Stimulated activated CD4-positive, alpha-beta T cell treated with anti-CD3 and anti-CD28 coated beads, TNF-alpha, amount 100 ng/mL, for 4 hours (primary cell): ENCODE results near the gene AFF1.
"Not testable (repeated sequence)": the region's sequence is repeated elsewhere in the genome, so short reads cannot be mapped to it uniquely, and the experiment has no call there.

Experiments
- DNase-seq, 3 experiments: peaks; one replicate each; pipeline ENCODE4 v3.0.0-alpha.2; 2020; ENCODE audit warnings: low read depth in 3 of 3

Gene AFF1

DNA sequence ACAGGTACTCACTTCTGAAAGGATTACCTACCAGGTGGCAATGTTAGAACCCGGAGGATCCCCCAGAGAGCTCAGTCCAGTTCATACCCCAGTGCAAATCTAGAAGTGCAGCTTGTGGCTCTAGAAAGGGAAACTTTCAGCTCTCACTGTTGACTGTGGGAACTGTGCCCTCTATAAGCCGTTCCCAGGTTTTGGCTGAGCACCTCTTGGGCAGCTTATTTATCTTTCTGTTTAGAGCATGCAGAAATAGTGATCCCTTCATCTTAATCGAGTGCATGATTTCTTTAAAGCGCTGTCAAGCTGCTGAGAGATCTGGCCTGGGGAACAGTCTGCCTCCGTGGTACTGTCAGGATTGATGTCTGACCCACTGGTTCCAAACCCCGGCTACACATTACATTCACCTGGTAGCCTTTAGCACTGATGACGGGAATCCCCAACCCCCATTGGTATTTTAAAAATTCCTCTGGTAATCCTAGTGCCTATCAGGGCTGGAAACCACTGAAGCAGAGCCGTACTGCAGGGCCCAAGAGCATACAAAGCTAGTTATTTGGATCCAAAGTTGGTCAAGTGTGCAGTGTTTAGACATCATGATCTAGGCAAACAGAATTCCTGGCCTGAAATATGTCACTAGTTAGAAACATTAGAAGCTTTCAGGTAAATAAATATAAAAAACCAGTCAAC is 182.4 kb downstream of the AFF1 start:
- DNase-seq = no peak

DNA sequence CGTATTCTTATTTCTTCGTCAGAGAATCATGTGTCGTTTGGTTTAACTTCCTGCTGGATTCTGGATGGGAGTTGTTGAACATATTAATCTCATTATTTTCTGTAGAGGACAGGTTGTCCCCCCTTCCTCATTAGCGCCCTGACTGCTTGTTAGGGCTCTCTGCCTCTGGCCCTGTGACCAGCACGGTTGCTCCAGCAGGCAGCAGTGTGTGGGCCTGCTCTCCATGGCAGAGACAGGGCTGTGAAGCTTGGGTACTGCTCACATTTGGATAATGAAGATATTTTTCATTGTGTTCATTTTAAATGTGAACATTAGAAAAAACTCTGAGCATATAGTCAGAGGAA is 182.9 kb downstream of the AFF1 start:
- DNase-seq = no peak

DNA sequence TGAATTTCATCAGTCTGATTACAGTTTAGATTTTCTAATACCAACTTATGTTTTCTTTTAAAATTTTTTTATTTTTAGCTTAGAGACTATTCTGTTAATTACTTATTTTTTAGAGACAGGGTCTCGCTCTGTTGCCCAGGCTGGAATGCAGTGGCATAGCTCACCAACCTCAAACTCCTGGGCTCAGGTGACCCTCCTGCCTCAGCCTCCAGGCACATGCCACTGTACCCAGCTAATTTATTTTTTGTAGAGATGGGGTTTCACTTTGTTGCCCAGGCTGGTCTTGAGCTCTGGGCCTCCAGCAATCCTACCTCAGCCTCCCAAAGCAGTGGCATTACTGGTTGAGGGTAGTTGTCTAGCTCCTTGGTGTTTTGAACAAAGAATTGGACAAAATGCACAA is 183.6 kb downstream of the AFF1 start:
- DNase-seq = no peak

DNA sequence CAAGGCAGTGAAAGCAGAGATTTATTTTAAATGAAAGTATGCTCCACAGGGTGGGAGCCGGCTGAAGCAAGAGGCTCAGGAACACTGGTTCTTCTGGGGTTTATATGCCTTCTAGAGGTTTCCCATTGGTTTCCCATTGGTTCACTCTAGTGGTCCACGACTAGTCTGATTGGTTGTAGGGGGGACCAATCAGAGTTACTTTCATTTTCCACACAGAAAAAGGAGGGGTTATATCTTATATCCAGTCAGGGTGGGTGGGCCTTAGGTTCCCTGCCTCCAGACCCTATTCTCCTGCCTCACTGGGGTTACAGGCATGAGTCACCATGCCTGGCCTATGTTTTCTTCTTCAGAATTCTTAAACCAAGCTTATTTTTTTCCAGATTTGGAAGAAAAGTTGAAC is 184.0 kb downstream of the AFF1 start:
- no peak for DNase-seq

DNA sequence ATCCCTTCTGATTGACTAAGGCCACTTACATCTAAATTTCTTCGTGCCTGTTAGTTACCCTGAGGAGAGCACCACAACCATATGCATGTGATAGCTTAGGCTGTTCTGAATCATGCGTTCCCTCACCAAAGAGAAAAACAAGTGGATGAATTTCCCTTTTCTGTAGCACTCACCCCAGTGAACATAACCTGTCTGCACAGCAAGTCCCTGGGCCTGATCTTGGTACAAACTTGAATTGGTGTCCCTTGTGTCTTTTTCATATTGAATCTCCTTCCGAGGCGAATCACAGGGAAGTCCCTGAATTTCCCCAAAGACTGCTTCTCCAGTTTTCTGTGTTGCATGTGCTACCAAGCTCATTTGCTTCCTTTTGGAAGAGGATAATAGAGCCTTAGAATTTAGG is 185.2 kb downstream of the AFF1 start:
- DNase-seq = no peak

DNA sequence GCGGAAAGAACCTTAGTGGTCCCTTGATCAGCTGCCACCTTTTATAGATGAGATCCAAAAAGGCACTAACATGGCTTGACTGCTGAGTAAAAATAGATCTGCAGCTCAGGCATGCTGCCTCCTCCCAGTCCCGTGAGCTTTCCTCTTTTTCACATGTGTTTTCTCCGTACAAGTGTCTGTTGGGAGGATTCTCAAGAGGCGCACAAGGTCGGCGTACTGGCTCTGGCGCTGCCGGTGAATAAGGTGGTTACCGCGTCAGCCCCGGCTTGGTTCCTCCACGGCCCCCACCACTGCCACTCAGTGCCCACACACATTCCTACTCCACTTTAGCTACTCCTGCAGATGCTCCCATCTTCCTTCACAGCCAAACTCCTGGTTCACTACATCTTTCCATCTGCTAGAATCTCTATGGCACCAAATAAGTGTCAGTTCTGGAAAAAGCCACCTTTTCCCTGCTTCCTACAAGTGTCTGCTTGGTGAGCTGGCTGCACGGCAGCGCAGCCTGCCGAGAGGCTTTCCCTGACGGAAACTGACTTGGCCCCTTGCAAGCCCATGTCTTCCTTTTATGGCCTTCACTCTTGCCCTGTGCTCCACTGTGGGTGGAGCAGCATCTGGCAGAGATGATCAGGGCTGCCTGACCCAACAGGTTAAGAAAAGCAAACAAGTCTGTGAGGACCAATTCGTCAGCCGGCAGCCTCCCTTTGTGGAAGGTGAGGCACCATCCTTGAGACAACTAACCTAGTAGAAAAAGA is 185.8 kb downstream of the AFF1 start:
- DNase-seq = no peak

DNA sequence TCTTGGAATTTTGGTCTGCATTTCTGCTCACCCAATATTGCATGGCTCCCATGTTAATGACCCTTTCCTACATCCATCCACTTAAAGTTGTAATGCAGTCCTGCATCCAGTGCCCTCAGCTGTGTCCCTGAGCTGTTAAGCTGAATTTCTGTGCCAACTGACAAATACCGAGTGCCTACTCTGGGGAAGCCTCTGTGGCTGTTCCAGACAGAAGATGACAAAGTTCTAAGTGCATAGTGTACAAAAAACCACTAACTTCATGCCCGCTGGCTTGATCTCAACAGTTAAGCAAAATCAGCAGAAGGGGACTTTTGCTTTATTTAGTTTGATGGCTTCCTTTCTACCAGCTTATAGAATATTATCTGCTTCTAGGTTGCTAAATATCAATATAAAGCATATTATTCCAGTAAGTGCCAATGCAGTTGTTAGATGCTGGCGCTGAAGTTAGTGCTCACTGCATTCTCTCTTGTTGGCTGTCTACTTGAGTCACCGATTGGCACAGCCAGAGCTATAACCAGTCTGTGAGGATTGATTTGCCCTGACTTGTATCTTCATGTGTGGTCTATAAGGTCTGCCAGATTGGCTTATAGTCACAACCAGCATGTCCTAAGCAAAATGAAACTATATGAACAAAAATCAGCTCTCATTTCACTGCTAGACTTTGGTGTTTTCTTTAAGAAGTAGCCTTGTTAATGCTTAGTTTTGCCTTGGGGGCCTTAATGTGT is 186.7 kb downstream of the AFF1 start:
- no peak for DNase-seq

GRCh38 chr4:87122252-87122651 is 187.4 kb downstream of the AFF1 start:
- no peak for DNase-seq

- DNase-seq = no peak
These were observed 191.2 kb downstream of the AFF1 start for GRCh38 chr4:87126056-87126455.

DNA sequence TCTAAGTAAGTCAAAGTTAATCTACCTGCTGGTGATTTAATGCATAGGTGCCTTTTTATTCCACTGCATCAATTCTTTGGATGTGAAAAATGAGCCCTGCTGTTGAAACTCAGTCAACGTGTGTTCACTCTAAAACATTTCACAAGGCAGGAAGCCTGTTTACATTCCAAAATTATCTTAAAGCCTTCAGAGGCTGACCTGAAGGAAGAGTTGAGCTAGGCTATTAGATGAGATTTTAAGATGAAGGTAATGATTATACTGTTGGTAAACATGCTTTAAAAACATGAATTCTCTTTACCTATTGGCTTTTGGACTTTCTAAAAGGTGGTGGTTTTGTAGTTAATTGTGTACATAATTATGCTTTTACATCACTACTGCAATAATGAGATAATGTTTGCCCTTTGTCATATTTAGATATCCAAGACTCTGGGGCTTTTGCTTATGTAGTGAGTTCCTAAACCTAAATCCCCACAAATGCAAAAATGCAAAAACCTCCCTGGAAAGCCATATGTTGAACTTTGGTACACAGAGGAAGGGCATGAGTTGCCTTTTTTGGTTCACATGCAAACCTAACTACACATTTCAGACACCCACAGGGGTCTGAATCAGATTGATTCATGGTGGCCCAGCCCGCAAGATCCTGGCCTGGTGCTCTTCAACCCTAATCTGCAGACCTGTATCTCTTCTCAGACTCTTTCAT is 193.3 kb downstream of the AFF1 start:
- DNase-seq = no peak

GRCh38 chr4:87129681-87130080 is 194.9 kb downstream of the AFF1 start:
- no peak for DNase-seq

GRCh38 chr4:87130985-87131703 is 196.3 kb downstream of the AFF1 start:
- no peak for DNase-seq

- DNase-seq = no peak
These were observed 197.2 kb downstream of the AFF1 start for GRCh38 chr4:87132035-87132434.

DNA sequence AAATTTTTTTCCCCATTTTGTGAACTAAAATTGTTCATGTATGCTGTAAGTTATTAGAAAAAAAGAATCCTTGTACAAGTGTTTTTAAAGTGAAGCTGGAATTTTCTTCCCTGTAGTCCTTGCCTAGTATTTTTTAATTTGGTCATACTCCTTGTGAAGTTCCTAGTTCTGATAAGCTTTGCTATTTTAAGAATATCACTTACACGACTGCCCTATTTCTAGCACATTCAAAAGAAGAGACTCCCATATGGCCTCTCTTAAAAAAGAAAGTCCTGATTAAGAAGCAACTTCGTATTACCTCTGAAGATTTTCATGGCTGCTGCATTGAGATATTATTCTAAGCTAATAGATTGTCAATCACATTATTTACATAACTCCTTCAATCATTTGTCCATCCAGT is 198.4 kb downstream of the AFF1 start:
- no peak for DNase-seq

GRCh38 chr4:87134122-87134521 is 199.3 kb downstream of the AFF1 start:
- DNase-seq = no peak

GRCh38 chr4:87141428-87141827 is 206.6 kb downstream of the AFF1 start:
- no peak for DNase-seq

- no peak for DNase-seq
These were observed 209.5 kb downstream of the AFF1 start for GRCh38 chr4:87144356-87144755.

- not testable (repeated sequence) for DNase-seq
These were observed 211.1 kb downstream of the AFF1 start for GRCh38 chr4:87145934-87146333.

DNA sequence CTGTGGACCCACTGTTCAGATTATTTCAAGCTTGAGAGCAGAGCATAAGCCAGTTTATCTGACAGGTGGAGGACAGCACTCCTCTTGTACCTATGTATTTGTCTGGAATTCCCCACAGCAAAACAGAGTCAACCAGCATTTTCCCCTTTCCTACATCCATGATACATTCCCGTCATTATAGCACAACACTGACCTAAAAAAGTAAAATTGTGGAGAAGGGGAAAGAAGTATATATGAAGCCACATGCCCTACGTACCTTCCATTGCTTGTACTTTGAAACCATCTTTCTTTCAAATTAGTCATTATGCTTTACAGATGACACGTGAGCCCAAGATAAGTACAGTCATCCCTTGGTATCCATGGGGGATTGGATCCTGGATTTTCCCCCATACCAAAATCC is 212.3 kb downstream of the AFF1 start:
- DNase-seq = no peak

- peak in 1 of 3 experiments; percentile 29 for DNase-seq
These were observed 215.9 kb downstream of the AFF1 start for GRCh38 chr4:87150498-87151261.

DNA sequence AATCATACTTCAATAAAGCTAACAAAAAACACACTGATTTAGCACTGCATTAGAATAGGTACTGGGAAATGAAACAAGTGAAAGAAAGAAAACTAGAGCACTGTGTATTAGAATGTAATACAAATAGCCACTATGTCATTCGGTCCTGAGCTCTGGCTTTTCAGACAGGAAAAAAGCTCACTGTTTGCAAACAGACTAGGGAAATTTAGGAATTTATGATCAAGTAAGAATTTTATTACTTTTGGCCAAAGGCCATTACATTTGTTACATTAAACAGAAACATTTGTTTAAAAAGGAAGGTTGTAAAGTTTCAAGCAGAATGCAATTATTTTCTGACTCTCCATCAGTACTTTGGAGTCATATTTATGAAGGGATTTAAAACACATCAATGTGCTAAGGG is 216.9 kb downstream of the AFF1 start:
- no peak for DNase-seq
